Stimulated activated CD8-positive, alpha-beta memory T cell treated with anti-CD3 and anti-CD28 coated beads, Interleukin-4, amount 100 ng/mL, for 4 hours (primary cell): ENCODE measurements around the gene INAFM1.

Experiments
- DNase-seq, 2 donors: peaks; one replicate each; pipeline ENCODE4 v3.0.0-alpha.2; 2020; ENCODE audit warnings: low read depth in 2 of 2, low spot score in 1 of 2

Gene INAFM1

DNA sequence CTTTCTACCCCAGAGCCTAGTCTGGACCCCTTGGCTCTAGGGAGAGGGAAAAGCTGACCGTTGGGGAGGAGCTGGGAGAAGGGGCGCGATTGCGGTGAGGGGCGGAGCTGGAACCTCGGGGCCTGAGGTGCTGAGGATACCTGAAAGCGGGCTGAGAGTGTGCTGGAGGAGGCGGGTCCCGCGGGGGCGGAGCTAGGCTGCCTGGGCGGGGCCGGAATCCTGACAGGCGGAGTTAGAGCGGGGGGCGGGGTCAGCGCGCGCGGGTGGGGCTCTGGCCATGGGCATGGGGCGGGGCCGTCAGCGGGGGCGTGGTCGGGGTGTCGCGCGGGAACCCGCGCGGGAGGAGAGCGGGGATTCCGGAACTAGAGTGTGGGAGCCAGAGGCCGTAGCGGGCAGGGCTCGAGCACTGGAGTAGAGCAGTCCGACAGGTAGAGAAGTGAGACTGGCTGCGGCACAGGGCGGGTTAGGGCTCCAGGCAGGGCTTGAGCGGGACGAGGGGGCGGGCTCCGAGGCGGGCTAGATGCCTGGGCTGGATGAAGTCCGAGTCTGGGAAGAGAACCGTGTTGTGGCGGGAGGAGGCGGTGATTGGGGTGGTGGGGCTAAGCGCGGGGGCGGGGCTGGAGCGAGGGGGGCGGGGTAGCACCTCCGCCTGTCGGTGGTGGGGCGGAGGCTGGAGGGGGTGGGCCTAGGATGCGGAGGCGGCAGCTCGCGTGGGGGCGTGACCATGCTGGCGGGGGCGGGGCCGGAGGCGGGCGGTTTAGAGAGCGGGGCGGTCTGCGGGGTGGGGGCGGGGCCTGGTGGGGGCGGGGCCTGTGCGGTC lies at the start of gene INAFM1:
TSS of gene INAFM1 (plus strand) at position 815 of the 820 bp plus-strand sequence. CDS start 35 bp downstream, outside the sequence.
- DNase-seq: peak; percentile 99

DNA sequence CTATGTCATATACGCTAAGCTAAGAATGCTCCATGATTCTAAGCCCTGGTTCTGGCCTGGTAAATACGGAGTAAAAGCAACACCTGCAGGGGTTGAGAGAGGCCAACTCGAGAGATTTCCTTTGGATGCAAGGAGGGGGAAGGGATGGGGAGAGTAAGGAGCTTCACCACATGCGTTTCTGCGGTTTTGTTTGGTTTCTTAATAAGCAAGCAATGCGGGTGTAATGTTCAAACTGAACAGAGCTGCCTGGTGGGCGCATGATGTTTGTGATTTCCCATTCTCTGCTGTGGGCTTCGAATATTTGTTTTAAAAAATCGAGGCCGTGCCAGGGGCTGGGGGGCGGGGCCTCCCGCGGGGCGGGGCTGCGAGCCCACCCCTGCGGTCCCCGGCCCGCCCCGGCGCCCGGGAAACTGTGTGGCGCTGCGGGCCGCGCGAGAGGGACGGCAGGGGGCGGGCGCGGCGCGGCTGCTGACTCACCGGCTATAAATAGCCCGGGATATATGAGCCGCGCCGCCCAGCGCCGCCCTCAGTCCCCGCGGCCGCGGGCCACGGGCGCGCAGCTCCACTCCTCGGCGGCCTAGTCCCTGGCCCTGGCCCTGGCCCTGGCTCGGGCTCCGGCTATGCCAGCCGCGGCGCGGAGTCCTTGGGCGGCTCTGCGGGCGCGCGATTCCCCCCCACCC lies 48.8 kb upstream of the INAFM1 start:
- peak; percentile 63 to 72 for DNase-seq

DNA sequence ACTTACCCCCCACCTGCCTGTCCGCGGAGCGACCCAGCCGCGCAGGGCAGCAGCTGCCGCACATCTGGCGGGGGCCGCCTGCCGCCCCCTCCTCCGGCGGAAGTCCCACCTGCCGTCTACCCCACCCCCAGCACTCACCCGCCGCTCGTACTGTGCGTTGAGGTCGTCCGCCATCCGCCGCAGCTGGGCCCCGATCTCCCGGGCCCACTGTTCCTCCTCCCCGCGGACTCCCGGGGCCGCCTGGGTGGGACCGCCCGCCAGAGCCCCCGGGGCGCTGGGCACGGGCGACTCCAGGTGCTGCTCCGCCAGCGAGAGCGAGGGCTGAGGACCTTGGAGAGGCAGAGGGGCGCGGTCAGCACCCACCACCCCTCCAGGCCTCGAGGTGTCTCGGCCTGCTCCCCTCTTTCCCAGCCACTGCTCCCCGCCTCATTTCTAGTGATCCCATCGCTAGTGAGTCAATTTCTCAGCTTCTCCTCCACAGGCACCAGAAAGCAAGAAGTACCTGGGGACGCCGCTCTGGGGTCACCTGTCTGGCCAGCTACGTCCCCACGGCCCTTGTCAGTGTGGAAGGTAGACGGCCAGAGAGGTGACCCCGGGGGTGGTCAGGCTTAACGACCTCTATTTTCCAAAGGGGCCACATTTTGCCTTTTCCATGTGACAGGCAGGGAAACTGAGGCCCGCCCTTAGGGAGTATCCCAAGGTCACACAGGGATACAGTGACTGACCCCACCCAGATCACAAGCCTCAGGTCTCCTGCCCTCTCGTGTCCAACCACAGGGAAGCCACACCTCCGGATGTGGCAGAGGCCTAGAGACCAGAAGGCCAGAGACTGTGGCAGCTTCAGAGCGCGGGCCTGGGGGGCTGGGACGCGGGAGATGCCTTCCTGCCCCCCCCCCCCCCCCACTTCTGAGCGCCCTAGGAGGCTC lies 48.0 kb upstream of the INAFM1 start:
- DNase-seq: no peak

DNA sequence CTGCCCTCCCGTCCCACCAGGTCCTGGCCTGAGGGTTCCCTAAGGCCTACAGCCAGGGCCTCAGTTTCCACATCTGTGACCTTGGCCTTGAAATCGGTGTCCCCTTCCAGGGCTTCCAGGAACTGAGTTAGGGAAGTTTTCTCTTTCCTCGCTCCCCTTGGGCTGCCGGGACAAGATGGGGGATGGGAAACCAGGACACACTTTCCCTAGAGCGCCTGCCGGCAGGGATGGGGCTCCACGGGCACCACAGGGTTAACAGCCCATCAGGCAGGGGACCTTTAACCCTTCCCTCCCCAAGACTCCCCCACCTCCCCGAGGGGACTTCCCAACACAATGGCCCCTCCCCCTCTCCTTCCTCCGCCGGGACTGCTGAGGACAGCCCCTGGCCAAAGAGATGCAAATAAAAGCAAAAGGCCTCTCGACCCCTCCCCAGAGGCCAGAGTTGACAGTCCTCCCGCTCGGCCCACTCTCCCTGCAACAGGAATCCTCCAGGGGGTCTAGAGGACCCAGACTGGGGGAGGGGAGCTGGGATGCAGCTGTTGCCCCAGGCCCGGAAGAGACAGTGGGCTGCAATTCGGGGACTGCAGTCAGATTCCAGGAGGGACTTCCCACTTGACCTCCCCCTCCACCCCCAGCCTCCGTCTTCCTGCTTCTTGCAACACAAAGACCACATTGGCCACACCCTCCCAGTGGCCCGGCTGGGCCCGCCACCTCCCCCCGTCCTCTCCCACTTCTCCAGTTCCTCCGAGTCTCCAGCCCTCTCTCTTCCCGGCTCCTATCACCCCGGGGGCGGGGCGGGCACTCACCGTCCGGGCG lies 47.1 kb upstream of the INAFM1 start:
- DNase-seq: no peak

DNA sequence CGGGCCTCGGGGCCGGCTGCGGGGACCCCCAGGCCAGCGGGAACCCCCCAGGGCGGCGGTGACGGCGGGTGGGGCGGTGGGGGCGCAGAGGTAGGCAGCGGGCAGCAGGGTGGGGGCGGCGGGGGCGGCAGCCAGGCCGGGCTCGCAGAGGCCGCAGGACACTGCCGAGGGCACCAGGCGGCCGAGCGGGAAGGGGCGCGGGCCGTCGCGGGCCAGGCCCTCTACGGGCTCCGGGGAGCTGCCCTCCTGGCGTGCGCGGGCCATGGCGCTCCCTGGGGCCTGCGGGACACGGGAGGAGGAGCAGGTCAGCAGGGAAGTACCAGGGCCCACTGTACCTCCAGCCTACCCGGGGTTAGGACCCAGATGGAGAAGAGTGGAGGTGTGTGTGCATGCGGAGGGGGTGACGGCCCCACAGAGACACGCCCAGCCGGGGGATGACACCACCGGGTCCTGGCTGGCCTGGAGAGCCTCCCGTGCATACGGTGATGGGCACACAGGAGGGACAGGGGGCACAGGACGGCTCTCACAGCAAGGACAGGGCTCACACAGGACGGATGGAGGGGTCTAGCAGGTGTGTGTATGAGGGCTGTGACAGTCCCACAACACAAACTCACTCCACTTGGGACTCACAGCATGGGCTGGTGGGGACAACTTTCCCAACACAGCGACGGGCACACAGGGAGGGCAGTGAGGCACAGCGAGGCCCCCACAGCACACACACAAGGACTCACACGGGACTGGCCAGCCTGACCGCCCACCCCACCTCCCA lies 46.3 kb upstream of the INAFM1 start:
- DNase-seq: no peak

DNA sequence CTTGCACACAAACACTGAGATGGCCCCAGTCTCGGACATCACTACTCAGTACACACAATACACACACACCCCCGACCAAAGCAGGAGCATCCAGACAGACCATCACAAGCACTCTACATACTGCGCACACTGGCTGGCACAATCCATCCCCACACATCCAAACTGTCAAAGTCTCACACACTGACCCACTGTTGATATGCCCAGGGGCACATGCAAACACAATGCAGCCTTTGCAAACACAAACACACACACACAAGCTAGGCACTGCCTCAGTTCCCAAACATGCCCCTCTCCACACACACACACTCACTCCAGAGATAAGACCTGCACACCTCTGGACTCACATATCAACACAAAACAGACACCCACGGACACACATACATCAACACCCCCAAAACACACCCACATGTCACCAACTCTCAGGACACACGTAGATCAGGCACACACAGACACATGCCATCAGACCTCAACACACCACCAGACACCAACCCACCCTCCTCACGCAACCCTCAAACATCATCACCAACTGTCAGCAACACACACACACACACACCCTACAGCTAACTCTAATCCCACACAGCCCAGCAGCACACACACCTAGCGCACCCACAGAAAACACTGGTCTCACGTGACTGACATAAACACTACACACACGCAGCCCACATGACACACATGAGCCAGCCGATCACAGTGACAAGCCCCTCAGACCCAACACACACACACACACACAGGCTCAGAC lies 45.6 kb upstream of the INAFM1 start:
- DNase-seq: no peak

DNA sequence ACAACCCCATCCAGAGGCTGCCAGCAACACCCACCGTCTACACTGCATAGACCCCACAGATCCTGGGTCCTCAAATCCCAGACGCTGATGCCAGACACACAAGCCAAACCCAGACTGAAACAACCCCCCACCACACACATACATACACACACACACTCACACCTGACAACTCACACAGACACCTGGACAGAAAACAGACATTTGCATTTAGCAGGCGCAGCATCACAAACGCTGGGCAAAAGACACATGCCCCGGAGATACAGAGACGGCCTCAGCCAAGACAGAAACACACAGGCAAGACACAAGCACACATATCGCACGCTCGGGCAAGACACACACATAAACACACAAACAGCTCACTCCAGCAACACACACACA lies 45.0 kb upstream of the INAFM1 start:
- no peak for DNase-seq

DNA sequence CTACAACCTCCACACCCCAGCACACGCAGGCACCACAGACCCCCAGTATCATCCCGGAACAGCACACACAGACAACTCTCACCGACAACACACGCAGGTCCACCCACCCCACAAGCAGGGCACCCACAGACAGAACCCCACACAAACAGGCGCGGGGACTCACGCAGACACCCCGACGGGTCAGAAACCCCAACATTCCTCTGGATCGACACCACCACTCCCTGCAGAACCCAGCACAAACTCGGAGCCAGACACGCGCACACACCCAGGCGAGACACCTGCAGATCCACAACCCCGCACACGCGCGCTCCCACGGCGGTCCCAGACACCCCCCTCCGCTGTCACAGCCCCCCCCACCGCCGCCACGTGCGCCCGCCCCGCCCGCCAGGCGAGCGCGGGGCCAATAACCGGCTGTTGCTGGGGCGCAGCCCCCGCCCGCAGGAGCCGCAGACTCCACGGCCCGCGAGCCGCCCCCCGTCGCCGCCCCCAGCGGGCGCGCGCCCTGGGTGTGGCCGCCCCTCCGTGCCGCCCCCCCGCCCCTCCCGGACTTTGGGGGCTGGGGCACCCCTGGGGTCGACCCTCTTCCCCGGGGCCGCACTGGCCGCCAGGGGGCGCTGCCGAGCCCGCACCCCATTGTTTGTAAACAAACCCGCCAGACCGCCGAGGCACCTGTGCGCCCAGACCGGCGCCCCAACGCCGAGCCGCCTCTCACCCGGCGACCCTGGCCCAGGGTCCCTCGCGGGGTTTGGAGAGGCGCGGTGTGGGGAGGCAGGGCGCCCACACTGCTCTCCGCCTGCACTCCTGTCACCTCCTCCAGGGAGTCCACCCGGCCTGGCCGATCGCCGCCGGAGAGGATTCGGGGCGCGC lies 44.4 kb upstream of the INAFM1 start:
- DNase-seq: peak; percentile 61 to 72

DNA sequence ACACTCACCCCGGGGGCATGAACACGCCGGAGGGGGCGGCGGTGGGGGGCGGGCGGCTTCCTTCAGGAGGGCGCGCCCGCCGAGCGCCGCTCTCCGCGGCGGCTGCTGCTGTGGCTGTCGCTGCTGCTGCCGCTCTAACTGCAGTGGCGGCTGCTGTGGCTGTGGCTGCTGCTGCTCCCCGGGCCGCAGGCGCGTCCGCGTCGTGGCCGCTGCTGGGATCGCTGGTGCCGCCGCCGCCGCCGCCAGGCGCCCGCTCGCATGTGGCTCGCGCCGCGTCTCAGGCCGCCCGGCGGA lies 43.8 kb upstream of the INAFM1 start, which contains the start of gene BBC3:
TSS of gene BBC3 (minus strand) at position 279 of the 294 bp plus-strand sequence. CDS start 2,768 bp downstream, outside the sequence.
- no peak for DNase-seq

DNA sequence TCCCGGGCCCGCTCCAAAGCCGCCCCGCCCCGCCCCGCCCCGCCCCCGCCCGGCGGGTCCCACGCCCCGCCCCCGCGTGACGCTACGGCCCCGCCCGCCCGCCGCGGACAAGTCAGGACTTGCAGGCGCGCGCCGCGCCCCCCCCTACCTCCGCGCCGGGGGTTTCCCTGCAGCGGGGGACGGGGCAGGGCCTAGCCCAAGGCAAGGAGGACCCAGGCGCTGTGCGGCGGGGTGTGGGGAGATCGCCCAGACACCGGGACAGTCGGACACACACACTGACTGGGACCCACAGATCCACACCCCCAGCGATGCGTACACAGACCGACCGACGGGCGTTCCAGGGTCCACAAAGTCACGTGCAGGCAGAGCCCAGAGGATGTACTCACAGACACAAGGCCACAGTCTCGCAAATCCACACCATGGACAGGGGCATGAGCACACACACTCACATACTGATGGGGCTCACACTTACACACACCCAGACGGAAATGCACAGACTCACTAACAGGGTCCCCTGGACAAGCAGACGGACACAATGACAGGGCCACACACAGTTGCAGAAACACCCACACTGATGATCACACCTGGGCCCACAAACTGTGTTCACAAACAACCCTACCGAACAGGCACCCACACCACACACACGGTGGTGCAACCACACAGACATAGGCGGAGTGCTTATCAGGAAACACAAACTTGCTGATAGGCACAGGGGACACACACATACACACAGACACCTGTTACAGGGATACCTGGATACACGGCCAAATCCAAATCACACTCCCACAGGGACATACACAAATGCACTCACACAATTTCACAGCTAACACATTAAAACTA lies 43.2 kb upstream of the INAFM1 start:
- peak; percentile 83 to 89 for DNase-seq

DNA sequence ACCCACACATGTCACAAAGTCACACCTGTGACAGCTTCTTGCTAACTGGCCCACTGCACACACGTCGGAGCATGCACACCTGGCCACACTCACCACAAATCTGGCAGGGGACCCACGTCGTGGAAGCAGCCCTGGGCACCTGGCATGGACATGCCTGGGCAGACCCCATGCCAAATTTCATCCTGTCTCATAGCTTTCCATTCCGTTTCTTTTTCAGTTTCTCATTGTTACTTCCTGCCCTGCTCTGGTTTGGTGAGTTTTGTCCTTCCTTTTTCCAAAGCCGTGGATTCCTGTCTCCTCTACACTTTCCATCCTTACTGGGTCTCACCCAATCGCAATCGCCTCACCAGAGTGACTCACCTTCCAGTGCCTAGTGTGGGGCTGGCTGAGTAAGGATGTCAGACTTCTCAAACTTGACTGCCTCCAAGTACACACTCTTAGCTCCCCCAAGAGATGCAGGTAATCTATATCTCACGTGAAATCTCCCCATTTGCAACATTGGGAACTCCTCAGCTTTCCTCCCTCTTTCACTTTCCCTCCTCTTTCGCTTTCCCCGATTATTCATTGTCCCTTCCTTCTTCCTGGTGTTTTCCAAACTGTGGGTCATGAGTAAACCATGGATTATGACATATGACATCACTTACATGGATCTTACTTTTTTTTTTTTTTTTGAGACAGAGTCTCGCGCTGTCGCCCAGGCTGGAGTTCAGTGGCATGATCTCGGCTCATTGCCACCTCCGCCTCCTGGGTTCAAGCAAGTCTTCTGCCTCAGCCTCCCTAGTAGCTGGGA lies 42.1 kb upstream of the INAFM1 start:
- no peak for DNase-seq

DNA sequence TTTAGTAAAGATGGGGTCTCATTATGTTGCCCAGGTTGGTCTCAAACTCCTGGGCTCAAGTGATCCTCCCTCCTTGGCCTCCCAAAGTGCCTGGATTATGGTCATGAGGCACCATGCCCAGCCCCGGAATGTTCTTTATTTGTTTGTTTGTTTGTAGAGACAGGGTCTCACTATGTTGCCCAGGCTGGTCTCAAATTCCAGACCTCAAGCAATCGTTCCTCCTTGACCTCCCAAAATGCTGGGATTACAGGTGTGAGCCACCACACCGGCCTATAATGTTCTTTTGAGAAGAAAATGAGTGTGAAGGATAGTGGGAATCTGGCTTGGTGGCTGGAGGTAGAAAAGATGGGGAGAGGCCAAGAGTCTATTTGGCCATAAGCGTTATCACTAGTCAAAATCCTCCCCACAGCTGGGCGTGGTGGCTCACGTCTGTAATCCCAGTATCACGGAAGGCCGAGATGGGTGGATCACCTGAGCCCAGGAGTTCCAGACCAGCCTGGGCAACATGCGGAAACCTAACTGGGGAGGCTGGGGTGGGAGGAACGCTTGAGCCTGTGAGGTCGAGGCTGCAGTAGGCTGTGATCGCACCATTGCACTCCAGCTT lies 38.5 kb upstream of the INAFM1 start:
- DNase-seq: no peak

DNA sequence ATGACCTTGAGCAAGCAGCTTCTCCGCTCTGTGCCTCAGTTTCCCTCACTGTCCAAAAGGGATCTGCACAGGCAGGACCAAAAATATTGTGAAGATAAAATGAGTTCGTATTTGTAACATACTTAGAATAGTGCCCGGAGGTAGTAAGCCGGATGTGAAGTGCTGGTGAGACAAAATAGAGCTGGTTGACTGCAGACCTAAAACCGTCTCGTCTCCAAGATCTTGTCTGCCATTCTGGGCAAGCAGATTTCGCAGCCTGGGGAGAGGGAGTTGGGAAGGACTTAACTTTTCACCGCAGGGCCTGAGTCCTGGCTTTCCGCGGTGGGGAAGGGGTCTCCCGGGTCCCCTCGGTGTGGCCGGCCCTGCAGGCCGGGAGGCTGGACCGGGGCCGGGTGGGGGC lies 35.5 kb upstream of the INAFM1 start:
- DNase-seq: no peak

DNA sequence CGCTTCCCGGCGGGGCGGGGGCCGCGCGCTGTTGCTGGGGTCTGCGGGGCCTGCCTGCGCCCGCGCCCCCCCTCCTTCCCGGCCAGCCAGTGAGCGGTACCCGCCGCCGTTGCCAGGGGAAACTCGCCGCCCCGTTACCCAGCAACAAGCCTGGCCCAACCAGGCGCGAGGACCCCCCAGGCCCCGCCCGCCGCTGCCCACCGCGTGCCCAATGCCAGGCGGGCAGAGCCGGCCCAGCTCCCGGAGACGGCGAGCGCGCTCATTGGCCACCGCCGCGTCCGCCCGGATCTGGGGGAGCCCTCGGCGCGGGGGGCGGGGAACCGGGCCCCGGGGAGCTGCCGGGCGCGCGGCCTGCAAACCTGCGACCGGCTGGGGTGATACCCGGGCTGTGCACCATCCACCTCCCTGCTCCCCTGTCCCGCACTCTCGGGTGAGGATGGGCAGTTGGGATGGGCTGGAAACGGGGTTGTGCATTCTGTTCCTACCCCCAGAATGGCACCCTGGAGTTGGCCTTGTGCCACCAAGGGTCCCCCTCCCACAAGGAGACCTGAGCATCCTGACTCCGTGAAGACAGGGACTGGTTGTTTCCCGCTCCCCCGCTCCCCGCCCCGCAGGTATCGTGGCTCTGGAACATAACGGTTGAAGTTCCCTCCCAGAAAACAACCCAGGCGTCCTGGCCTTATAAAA lies 34.9 kb upstream of the INAFM1 start:
- DNase-seq: peak in 1 of 2 donors; percentile 44

DNA sequence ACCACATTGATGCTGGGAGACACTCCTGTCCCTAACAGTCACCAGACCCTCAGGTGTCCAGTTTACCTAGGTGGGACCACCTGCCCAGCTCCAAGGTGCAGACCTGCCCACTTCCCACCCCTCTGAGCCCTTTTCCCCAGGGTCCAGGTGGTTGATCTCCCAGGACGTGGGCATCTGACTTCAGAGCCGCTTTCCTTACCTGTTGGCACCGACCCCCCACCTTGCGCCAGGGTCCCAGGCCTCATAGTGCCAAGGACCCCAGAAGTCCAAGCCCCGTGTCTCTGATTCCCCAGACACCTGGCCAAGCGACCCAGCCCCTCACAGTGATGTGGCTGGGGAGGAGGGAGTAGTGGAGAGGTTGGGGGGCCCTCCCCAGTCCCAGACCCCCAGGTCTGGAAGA lies 34.1 kb upstream of the INAFM1 start:
- DNase-seq: no peak
